ENCODE results near the gene FBXL3. TPM values are rescaled to one million over a fixed set of nuclear protein-coding genes. Genes with fewer than 3 reads are reported as not detected.

FBXL3 gene
- total and polyA plus RNA-seq, 2 donors (not counting 1 experiment from before 2014, with no cell fraction given), result 48.5 to 61.8 TPM

GRCh38 chr13:77033717-77034302, 6.9 kb upstream of the FBXL3 start:
- Histone ChIP-seq H3K27ac (ENCODE audit: insufficient read depth, low read length) (no peak overlapping the region), H3K4me3 (replicated peaks in 1 of 4; ENCODE audit: control extremely low read depth in 1 of 4, insufficient read depth in 1 of 4, low read depth in 3 of 4, low read length in 4 of 4) (no peak overlapping the region), H3K9ac (ENCODE audit: insufficient read depth, low read length) (no peak overlapping the region), H2AFZ (ENCODE audit: low read length) (no peak overlapping the region), H3K36me3 (ENCODE audit: control insufficient read depth, insufficient read depth, low read length) (no peaks in the 10 kb centered on the region), H3K9me3 (ENCODE audit: control insufficient read depth, insufficient read depth, low read depth, low read length) (no peaks in the 10 kb centered on the region), H3K4me1 (ENCODE audit: control insufficient read depth, extremely low read depth, insufficient read depth, low read length) (no peaks in the 10 kb centered on the region), H3K79me2 (ENCODE audit: control insufficient read depth, insufficient read depth, low read length) (no peaks in the 10 kb centered on the region), H3K4me2 (ENCODE audit: extremely low read depth, insufficient read depth, low read length) (no peak overlapping the region), H3K27me3 (ENCODE audit: control insufficient read depth, insufficient read depth, low read length) (no peaks in the 10 kb centered on the region), H4K20me1 (ENCODE audit: control insufficient read depth, extremely low read depth, insufficient read depth, low read length) (no peaks in the 10 kb centered on the region)
- no peak for TF ChIP-seq CTCF (conservative IDR thresholded peaks at IDR 0.05 in 1 of 2, IDR thresholded peaks at IDR 0.05 in 1 of 2; ENCODE audit: low read depth in 1 of 2, low read length in 2 of 2)
- no peak for DNase-seq (ENCODE audit: low read depth in 2 of 2)

- Histone ChIP-seq H3K79me2 (ENCODE audit: control insufficient read depth, insufficient read depth, low read length) (peaks cover 2% of the 10 kb centered on the region), H3K27ac (ENCODE audit: insufficient read depth, low read length) (no peak overlapping the region), H2AFZ (ENCODE audit: low read length) (no peak overlapping the region), H3K36me3 (ENCODE audit: control insufficient read depth, insufficient read depth, low read length) (no peaks in the 10 kb centered on the region), H3K9ac (ENCODE audit: insufficient read depth, low read length) (no peak overlapping the region), H3K4me1 (ENCODE audit: control insufficient read depth, extremely low read depth, insufficient read depth, low read length) (no peaks in the 10 kb centered on the region), H4K20me1 (ENCODE audit: control insufficient read depth, extremely low read depth, insufficient read depth, low read length) (no peaks in the 10 kb centered on the region), H3K4me3 (replicated peaks in 1 of 4; ENCODE audit: control extremely low read depth in 1 of 4, insufficient read depth in 1 of 4, low read depth in 3 of 4, low read length in 4 of 4) (no peak overlapping the region), H3K9me3 (ENCODE audit: control insufficient read depth, insufficient read depth, low read depth, low read length) (no peaks in the 10 kb centered on the region), H3K4me2 (ENCODE audit: extremely low read depth, insufficient read depth, low read length) (no peak overlapping the region), H3K27me3 (ENCODE audit: control insufficient read depth, insufficient read depth, low read length) (no peaks in the 10 kb centered on the region)
- no peak for TF ChIP-seq CTCF (conservative IDR thresholded peaks at IDR 0.05 in 1 of 2, IDR thresholded peaks at IDR 0.05 in 1 of 2; ENCODE audit: low read depth in 1 of 2, low read length in 2 of 2)
- no peak for DNase-seq (ENCODE audit: low read depth in 2 of 2)
Measured at GRCh38 chr13:77031656-77032243, 4.8 kb upstream of the FBXL3 start.

DNA sequence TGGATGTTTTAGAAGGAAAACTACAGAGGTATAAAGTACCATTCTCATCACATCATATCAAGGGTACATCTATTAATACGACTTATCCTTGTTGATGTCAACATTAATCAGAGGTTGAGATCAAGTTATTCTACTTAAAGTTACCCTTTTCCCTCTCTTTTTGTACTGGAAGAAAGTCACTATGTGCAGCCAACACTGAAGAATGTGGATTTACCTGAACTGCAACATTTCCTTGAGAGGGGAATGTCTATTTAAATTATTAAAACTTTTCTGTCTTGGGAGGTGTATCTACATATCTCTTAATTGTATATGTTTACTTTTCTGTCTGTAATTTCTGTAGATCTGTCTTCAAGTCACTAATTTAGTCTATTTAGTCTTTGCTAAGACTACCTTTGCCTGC, 2.5 kb upstream of the FBXL3 start:
- Histone ChIP-seq H3K36me3 (ENCODE audit: control insufficient read depth, insufficient read depth, low read length) (no peaks in the 10 kb centered on the region), H3K27me3 (ENCODE audit: control insufficient read depth, insufficient read depth, low read length) (no peaks in the 10 kb centered on the region), H3K9ac (ENCODE audit: insufficient read depth, low read length) (no peak overlapping the region), H3K9me3 (ENCODE audit: control insufficient read depth, insufficient read depth, low read depth, low read length) (no peaks in the 10 kb centered on the region), H3K4me1 (ENCODE audit: control insufficient read depth, extremely low read depth, insufficient read depth, low read length) (no peaks in the 10 kb centered on the region), H4K20me1 (ENCODE audit: control insufficient read depth, extremely low read depth, insufficient read depth, low read length) (no peaks in the 10 kb centered on the region), H3K4me3 (replicated peaks in 1 of 4; ENCODE audit: control extremely low read depth in 1 of 4, insufficient read depth in 1 of 4, low read depth in 3 of 4, low read length in 4 of 4) (no peak overlapping the region), H3K79me2 (ENCODE audit: control insufficient read depth, insufficient read depth, low read length) (peaks cover 22% of the 10 kb centered on the region), H3K27ac (ENCODE audit: insufficient read depth, low read length) (no peak overlapping the region), H2AFZ (ENCODE audit: low read length) (no peak overlapping the region), H3K4me2 (ENCODE audit: extremely low read depth, insufficient read depth, low read length) (no peak overlapping the region)
- TF ChIP-seq EZH2 (IDR thresholded peaks at IDR 0.05; ENCODE audit: low read length, missing control alignments) (no peak), CTCF (conservative IDR thresholded peaks at IDR 0.05 in 1 of 2, IDR thresholded peaks at IDR 0.05 in 1 of 2; ENCODE audit: low read depth in 1 of 2, low read length in 2 of 2) (no peak)
- no peak for DNase-seq (ENCODE audit: low read depth in 2 of 2)
